Peyer's patch (tissue), 4 donors: ENCODE measurements around the gene ARSK. TPM values are rescaled to one million over a fixed set of nuclear protein-coding genes. Genes with fewer than 3 reads are reported as not detected.

Experiments
- DNase-seq, 3 donors: peaks; one replicate each; pipeline ENCODE4 v3.0.0-alpha.2; 2017 to 2019
- H3K27ac ChIP-seq, 4 donors: fragments of 200-600 bp; sonication (generic); one replicate each; pipeline ENCODE4 v1.5.1; 2016 to 2019
- H3K27me3 ChIP-seq, 2 donors: fragments of 200-600 bp; sonication (generic); one replicate each; pipeline ENCODE4 v1.5.1; 2019
- H3K36me3 ChIP-seq, 3 donors: fragments of 200-600 bp; sonication (generic); one replicate each; pipeline ENCODE4 v1.5.1; 2016 to 2019
- H3K4me1 ChIP-seq, 4 donors: fragments of 200-600 bp; sonication (generic); one replicate each; pipeline ENCODE4 v1.5.1; 2016 to 2019
- H3K4me3 ChIP-seq, 4 donors: fragments of 200-600 bp; sonication (generic); 1 replicate in 3 of 4; 2 replicates in 1 of 4; pipeline ENCODE4 v1.5.1; 2016 to 2019; ENCODE audit warnings: mild to moderate bottlenecking in 1 of 4
- H3K9me3 ChIP-seq, 4 donors: fragments of 200-600 bp; sonication (generic); one replicate each; pipeline ENCODE4 v1.5.1; 2016 to 2019; ENCODE audit warnings: mild to moderate bottlenecking in 1 of 4
- CTCF ChIP-seq, 6 experiments: fragments of 450-650 bp in 4 of 6; fragments of 200-600 bp in 2 of 6; sonication (generic) in 1 of 6; IDR thresholded peaks; one replicate each; pipeline ENCODE4 v1.5.1; 2017 to 2019; ENCODE audit warnings: antibody characterized with exemption in 6 of 6, mild to moderate bottlenecking in 3 of 6, moderate library complexity in 1 of 6
- POLR2A ChIP-seq, 2 donors: fragments of 450-650 bp; IDR thresholded peaks; one replicate each; pipeline ENCODE4 v1.5.1; 2017; ENCODE audit warnings: antibody characterized with exemption in 2 of 2, mild to moderate bottlenecking in 2 of 2, moderate library complexity in 2 of 2
- total RNA-seq, 4 donors: library from RNA; depleted of rRNA; stranded (reverse); fragments of >200 nt; gene quantifications; one replicate each; pipeline ENCODE4 v1.1.0, GENCODE V29; 2016

ARSK gene
- total RNA-seq, 4 donors from 2014 or later = 0.76 to 6.6 (median 2.1) TPM

GRCh38 chr5:95520206-95520605 is 34.7 kb upstream of the ARSK start:
- Histone ChIP-seq H3K27ac (no peak overlapping the region), H3K9me3 (no peaks in the 10 kb centered on the region), H3K4me3 (no peak overlapping the region), H3K36me3 (peaks cover 0 to 73% (median 0%) of the 10 kb centered on the region in 3 donors), H3K27me3 (no peaks in the 10 kb centered on the region), H3K4me1 (no peaks in the 10 kb centered on the region)
- no peak for DNase-seq
- no peak for TF ChIP-seq POLR2A (IDR thresholded peaks at IDR 0.05)
- no peak for TF ChIP-seq CTCF (IDR thresholded peaks at IDR 0.05)

GRCh38 chr5:95524423-95524822 is 30.5 kb upstream of the ARSK start:
- no peaks in the 10 kb centered on the region for H3K9me3 ChIP-seq
- TF ChIP-seq POLR2A (IDR thresholded peaks at IDR 0.05) (no peak), CTCF (IDR thresholded peaks at IDR 0.05) (no peak)
- no peaks in the 10 kb centered on the region for H3K27me3 ChIP-seq
- no peaks in the 10 kb centered on the region for H3K4me1 ChIP-seq
- peaks cover 0 to 71% (median 0%) of the 10 kb centered on the region in 3 donors for H3K36me3 ChIP-seq
- no peak overlapping the region for H3K27ac ChIP-seq
- no peak overlapping the region for H3K4me3 ChIP-seq
- no peak for DNase-seq

GRCh38 chr5:95526871-95527270 is 28.0 kb upstream of the ARSK start:
- no peaks in the 10 kb centered on the region for H3K4me1 ChIP-seq
- no peaks in the 10 kb centered on the region for H3K27me3 ChIP-seq
- no peak for TF ChIP-seq POLR2A (IDR thresholded peaks at IDR 0.05)
- TF ChIP-seq CTCF (IDR thresholded peaks at IDR 0.05) = no peak
- H3K9me3 ChIP-seq = no peaks in the 10 kb centered on the region
- no peak overlapping the region for H3K27ac ChIP-seq
- peaks cover 0 to 75% (median 0%) of the 10 kb centered on the region in 3 donors for H3K36me3 ChIP-seq
- no peak for DNase-seq
- H3K4me3 ChIP-seq = no peak overlapping the region

GRCh38 chr5:95528565-95528964 is 26.3 kb upstream of the ARSK start:
- TF ChIP-seq POLR2A (IDR thresholded peaks at IDR 0.05) (no peak), CTCF (IDR thresholded peaks at IDR 0.05) (no peak)
- Histone ChIP-seq H3K27ac (no peak overlapping the region), H3K4me1 (no peaks in the 10 kb centered on the region)

GRCh38 chr5:95530416-95530815 is 24.5 kb upstream of the ARSK start:
- no peaks in the 10 kb centered on the region for H3K27me3 ChIP-seq
- H3K4me3 ChIP-seq = no peak overlapping the region
- TF ChIP-seq POLR2A (IDR thresholded peaks at IDR 0.05) = no peak
- TF ChIP-seq CTCF (IDR thresholded peaks at IDR 0.05) = no peak
- no peak overlapping the region for H3K27ac ChIP-seq
- H3K9me3 ChIP-seq = no peaks in the 10 kb centered on the region
- DNase-seq = no peak
- H3K36me3 ChIP-seq = peaks cover 0 to 48% (median 0%) of the 10 kb centered on the region in 3 donors
- no peaks in the 10 kb centered on the region for H3K4me1 ChIP-seq

More at GRCh38 chr5:95528565-95528964, 26.3 kb upstream of the ARSK start:
- H3K27me3 ChIP-seq = no peaks in the 10 kb centered on the region
- no peak for DNase-seq
- no peaks in the 10 kb centered on the region for H3K9me3 ChIP-seq
- H3K36me3 ChIP-seq = peaks cover 0 to 66% (median 0%) of the 10 kb centered on the region in 3 donors
- no peak overlapping the region for H3K4me3 ChIP-seq

- H3K27ac ChIP-seq = no peak overlapping the region
- peaks cover 0 to 53% (median 0%) of the 10 kb centered on the region in 3 donors for H3K36me3 ChIP-seq
- DNase-seq = no peak
- TF ChIP-seq CTCF (IDR thresholded peaks at IDR 0.05) (no peak), POLR2A (IDR thresholded peaks at IDR 0.05) (no peak)
- H3K9me3 ChIP-seq = no peaks in the 10 kb centered on the region
- no peaks in the 10 kb centered on the region for H3K27me3 ChIP-seq
- no peaks in the 10 kb centered on the region for H3K4me1 ChIP-seq
- H3K4me3 ChIP-seq = no peak overlapping the region
Measured at GRCh38 chr5:95531491-95531890, 23.4 kb upstream of the ARSK start.
